Measurements from ENCODE around the gene SPOCK1.

GRCh38 chr5:137098663-137099062 is 400.5 kb downstream of the SPOCK1 start:
- TF ChIP-seq CTCF (conservative IDR thresholded peaks at IDR 0.05; ENCODE audit: low read depth, low read length) (no peak), EZH2phosphoT487 (IDR thresholded peaks at IDR 0.05; ENCODE audit: borderline replicate concordance, low read length) (no peak)
